Neural progenitor cell (in vitro differentiated cells): ENCODE measurements around the gene SND1.

Experiments used
- CTCF ChIP-seq: fragments of 200-600 bp; sonication (generic); IDR thresholded peaks from 2 replicates; pipeline ENCODE4 v1.5.1; 2017; ENCODE audit warnings: antibody characterized with exemption, mild to moderate bottlenecking
- EZH2 ChIP-seq: fragments of 200-600 bp; sonication (generic); IDR thresholded peaks from 2 replicates; pipeline ENCODE4 v1.6.1; 2017; ENCODE audit warnings: antibody characterized with exemption, mild to moderate bottlenecking, moderate library complexity

GRCh38 chr7:127618042-127618441 lies 34.0 kb upstream of the SND1 start, which contains the start of gene PAX4:
- TF ChIP-seq CTCF (no peak), EZH2 (no peak)
